Measurements from ENCODE around the gene LAP3. TPM values are rescaled to one million over a fixed set of nuclear protein-coding genes. Genes with fewer than 3 reads are reported as not detected.
A peak's percentile ranks its signal among the peaks of the same experiment; 100 is the strongest.

Gene LAP3
- total RNA-seq, 2 experiments from 2014 or later, result 61.6 TPM

GRCh38 chr4:17635056-17635455, 58.1 kb downstream of the LAP3 start:
- DNase-seq, result no peak
- Histone ChIP-seq H3K27me3 (ENCODE audit: control insufficient read depth in 1 of 2, insufficient read depth in 2 of 2, low read length in 2 of 2) (no peaks in the 10 kb centered on the region), H3K4me1 (ENCODE audit: insufficient read depth, low read length) (peaks cover 8% of the 10 kb centered on the region), H3K36me3 (ENCODE audit: insufficient read depth, low read length) (peaks cover 54% of the 10 kb centered on the region), H3K27ac (ENCODE audit: low read depth in 1 of 2, low read length in 2 of 2) (no peak overlapping the region), H3K9me3 (ENCODE audit: control insufficient read depth in 1 of 2, insufficient read depth in 1 of 2, low read length in 2 of 2) (no peaks in the 10 kb centered on the region), H3K4me3 (ENCODE audit: low read length) (no peak overlapping the region)
- ChIA-PET CTCF (interaction anchor here (1.5 to 2.4 kb wide), 2 partner anchors 21 to 57 kb away, joined by 3 to 7 read pairs; partner anchors contain the start of gene MED28), POLR2A (no interaction called here)
- no peak overlapping the region for H3K27ac Mint-ChIP-seq
- TF ChIP-seq CTCF (IDR thresholded peaks at IDR 0.05), result no peak
- no peak for ATAC-seq (ENCODE audit: poor library complexity)
- no peaks in the 10 kb centered on the region for H3K9me3 Mint-ChIP-seq
- H3K36me3 Mint-ChIP-seq (ENCODE audit: low read depth), result peaks cover 60% of the 10 kb centered on the region
- no peaks in the 10 kb centered on the region for H3K27me3 Mint-ChIP-seq
- peaks cover 5% of the 10 kb centered on the region for H3K4me1 Mint-ChIP-seq (ENCODE audit: low read depth)
- no peak overlapping the region for H3K4me3 Mint-ChIP-seq
- intact Hi-C loops (cut with DNase I, micrococcal nuclease), result loop anchor here in 1 of 2 experiments (5.0 to 10.0 kb wide), 3 partner anchors 38 to 290 kb away; partner anchors contain the start of genes DCAF16 and NCAPG

- no peaks in the 10 kb centered on the region for H3K27me3 ChIP-seq (ENCODE audit: control insufficient read depth in 1 of 2, insufficient read depth in 2 of 2, low read length in 2 of 2)
- no peak for ATAC-seq (ENCODE audit: poor library complexity)
- POLR2A ChIA-PET, result interaction anchor here (0.9 to 1.5 kb wide), 3 partner anchors 22 to 88 kb away, joined by 3 read pairs; partner anchors contain the start of gene MED28
- H3K4me1 Mint-ChIP-seq (ENCODE audit: low read depth), result no peaks in the 10 kb centered on the region
- H3K36me3 Mint-ChIP-seq (ENCODE audit: low read depth), result peaks cover 47% of the 10 kb centered on the region
- CTCF ChIA-PET, result interaction anchor here (1.4 to 2.4 kb wide), 4 partner anchors 22 to 89 kb away, joined by 3 to 10 read pairs (median 6); partner anchors contain the start of gene MED28
- DNase-seq, result no peak
- no peak overlapping the region for H3K4me3 Mint-ChIP-seq
- TF ChIP-seq CTCF (IDR thresholded peaks at IDR 0.05), result no peak
- intact Hi-C loops (cut with DNase I, micrococcal nuclease), result loop anchor here (1.0 to 10.0 kb wide), 4 partner anchors 39 to 292 kb away; partner anchors contain the start of genes DCAF16 (in 1 of the 2) and NCAPG (in 1 of the 2)
- peaks cover 42% of the 10 kb centered on the region for H3K36me3 ChIP-seq (ENCODE audit: insufficient read depth, low read length)
- H3K9me3 Mint-ChIP-seq, result no peaks in the 10 kb centered on the region
- no peak overlapping the region for H3K4me3 ChIP-seq (ENCODE audit: low read length)
- no peak overlapping the region for H3K27ac ChIP-seq (ENCODE audit: low read depth in 1 of 2, low read length in 2 of 2)
- peaks cover 8% of the 10 kb centered on the region for H3K4me1 ChIP-seq (ENCODE audit: insufficient read depth, low read length)
- no peak overlapping the region for H3K27ac Mint-ChIP-seq
- H3K27me3 Mint-ChIP-seq, result no peaks in the 10 kb centered on the region
- no peaks in the 10 kb centered on the region for H3K9me3 ChIP-seq (ENCODE audit: control insufficient read depth in 1 of 2, insufficient read depth in 1 of 2, low read length in 2 of 2)
These were observed 59.3 kb downstream of the LAP3 start for GRCh38 chr4:17636341-17636695.

- H3K4me3 Mint-ChIP-seq, result no peak overlapping the region
- no peaks in the 10 kb centered on the region for H3K9me3 Mint-ChIP-seq
- Histone ChIP-seq H3K27me3 (ENCODE audit: control insufficient read depth in 1 of 2, insufficient read depth in 2 of 2, low read length in 2 of 2) (no peaks in the 10 kb centered on the region), H3K27ac (ENCODE audit: low read depth in 1 of 2, low read length in 2 of 2) (no peak overlapping the region), H3K36me3 (ENCODE audit: insufficient read depth, low read length) (peaks cover 35% of the 10 kb centered on the region), H3K9me3 (ENCODE audit: control insufficient read depth in 1 of 2, insufficient read depth in 1 of 2, low read length in 2 of 2) (no peaks in the 10 kb centered on the region), H3K4me1 (ENCODE audit: insufficient read depth, low read length) (peaks cover 8% of the 10 kb centered on the region), H3K4me3 (ENCODE audit: low read length) (no peak overlapping the region)
- ChIA-PET POLR2A (interaction anchor here (0.9 to 1.5 kb wide), 3 partner anchors 23 to 88 kb away, joined by 3 read pairs; partner anchors contain the start of gene MED28), CTCF (interaction anchor here (1.4 to 2.4 kb wide), 4 partner anchors 10 to 90 kb away, joined by 4 to 10 read pairs (median 6); partner anchors contain the start of gene MED28)
- no peak overlapping the region for H3K27ac Mint-ChIP-seq
- H3K36me3 Mint-ChIP-seq (ENCODE audit: low read depth), result peaks cover 41% of the 10 kb centered on the region
- DNase-seq, result peak; percentile 52 to 81 (median 62)
- intact Hi-C loops (cut with DNase I, micrococcal nuclease), result loop anchor here (1.0 to 10.0 kb wide), 5 partner anchors 40 to 292 kb away; partner anchors contain the start of genes DCAF16 (in 1 of the 2) and NCAPG (in 1 of the 2)
- TF ChIP-seq CTCF (IDR thresholded peaks at IDR 0.05), result peak; percentile 93
- H3K4me1 Mint-ChIP-seq (ENCODE audit: low read depth), result no peaks in the 10 kb centered on the region
- ATAC-seq (ENCODE audit: poor library complexity), result peak; percentile 83
- no peaks in the 10 kb centered on the region for H3K27me3 Mint-ChIP-seq
These were observed 60.0 kb downstream of the LAP3 start for GRCh38 chr4:17636696-17637622.
